Cortex of kidney (tissue), 1 donor: ENCODE measurements around the gene CTNNAL1.
"Not testable (repeated sequence)": the region's sequence is repeated elsewhere in the genome, so short reads cannot be mapped to it uniquely, and the experiment has no call there.

Experiments
- DNase-seq: peaks from one replicate; lab custom pipeline; 2025; lab: John Stamatoyannopoulos, UW

Gene CTNNAL1

DNA sequence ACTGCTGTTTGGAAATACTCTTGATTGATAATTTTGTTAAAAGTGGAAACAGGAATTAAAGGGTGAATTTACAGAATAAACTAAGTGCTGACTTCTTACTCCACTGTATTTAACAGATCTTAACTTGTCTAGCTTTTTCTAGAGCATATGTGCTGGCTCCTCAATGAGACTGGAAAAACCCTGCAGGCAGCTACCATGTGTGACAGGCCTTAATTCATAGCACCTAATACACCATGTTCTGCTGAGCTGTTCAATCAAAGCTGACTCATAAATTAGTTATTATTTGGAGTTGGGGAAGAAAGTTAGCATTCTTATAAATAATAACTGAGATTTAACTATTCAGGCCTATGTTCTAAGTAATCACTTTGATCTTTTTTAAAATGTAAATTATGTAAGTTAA lies 29.4 kb downstream of the CTNNAL1 start:
- no peak for DNase-seq

DNA sequence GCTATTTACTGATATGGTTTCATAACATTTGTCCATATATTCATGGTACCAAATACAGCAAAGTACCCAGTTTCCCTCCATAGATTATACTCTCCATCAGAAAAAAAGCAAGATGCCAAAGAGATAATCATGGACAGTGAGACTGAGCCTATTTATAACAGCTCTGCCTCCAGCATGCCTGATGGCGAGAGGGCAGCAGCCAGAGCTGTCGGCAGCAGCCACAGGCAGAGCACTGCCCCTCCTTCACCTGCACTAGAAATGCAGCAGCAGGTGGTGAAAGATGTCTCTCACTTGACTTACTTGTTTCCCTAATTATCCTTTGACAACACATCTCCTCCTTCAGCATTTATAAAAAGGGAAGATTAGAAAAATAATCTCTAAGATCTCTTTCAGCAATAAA lies 32.4 kb downstream of the CTNNAL1 start:
- DNase-seq, result no peak

DNA sequence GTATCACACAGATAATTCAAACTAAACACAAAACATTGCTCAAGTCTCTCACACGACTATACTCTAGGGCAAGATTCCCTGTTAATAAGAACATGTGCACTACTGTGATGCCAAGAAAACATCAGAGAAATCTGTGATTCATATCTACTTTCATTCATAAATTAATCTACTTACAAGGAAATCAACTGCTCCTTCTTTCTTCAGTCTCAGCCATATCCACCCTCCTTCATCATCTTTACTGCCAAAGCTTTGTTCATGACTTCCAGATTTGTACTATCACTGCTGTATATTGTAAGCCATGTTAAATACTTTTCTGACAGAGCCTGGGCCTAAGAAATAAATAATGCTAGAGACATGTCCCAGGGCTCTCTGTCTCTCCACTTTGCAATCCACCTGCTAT lies 35.1 kb downstream of the CTNNAL1 start:
- no peak for DNase-seq

DNA sequence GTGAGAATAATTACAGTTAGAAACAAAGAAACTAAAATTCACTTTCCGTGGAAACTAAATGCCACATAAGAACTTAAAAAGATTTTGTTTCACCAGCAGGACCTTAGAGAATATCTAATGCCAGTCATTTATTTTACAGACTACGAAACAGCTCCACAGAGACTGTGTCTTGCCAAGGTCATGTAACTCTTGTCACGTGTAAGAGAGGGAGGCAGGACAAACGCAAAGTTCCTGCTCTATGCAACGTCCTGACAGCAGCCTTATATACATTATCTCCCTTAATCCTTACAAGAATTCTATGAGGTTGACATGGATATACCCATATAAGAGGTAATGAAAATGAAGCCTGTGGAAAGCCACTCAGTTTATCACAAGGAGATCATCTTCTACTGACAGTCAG lies 39.4 kb downstream of the CTNNAL1 start:
- no peak for DNase-seq

DNA sequence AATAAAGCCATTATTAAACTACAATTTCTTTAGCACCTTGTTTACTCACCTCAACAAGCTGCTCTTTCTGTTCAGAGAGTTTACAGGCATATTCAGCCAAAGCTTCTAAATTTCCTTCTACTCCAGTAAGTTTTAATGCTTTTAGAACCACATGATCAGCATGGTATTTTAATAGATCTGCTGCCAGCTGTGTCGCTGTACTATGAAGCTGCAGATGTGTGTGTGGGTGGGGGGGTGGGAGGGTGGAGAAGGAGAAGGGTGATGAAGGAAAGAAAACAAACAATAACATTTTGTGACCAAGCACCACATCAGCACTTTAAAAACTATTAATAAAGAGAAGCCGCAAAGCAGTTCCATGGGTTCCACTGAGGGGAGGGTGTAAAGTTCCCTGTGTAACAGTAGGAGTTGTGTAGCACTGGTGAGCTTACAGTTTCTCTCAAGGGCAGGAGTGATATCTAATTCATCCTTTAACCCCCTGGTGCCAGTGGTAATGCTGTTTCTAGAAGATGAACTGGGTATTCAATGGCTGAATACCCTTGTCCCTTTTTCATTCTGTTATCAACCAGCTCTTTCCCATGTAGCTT lies 40.6 kb downstream of the CTNNAL1 start:
- no peak for DNase-seq

DNA sequence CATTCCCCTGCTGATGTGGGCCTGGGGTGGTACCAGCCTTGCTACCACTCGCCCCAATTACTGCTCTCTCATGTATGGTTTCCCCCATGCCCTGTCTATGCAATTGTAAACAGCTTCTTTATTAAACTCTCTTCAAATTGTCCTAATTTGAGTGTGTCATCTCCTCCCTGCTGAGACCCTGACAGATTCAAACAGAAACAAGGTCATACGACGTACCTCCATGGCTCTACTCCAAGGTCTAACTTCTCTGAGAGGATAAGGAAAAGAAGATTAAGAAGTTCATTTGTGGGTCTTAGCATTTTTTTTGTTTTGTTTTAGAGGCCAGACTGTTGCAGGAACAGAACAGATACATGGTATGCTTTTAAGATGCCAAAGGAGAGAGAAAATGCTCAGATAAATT lies 41.1 kb downstream of the CTNNAL1 start:
- DNase-seq, result no peak

DNA sequence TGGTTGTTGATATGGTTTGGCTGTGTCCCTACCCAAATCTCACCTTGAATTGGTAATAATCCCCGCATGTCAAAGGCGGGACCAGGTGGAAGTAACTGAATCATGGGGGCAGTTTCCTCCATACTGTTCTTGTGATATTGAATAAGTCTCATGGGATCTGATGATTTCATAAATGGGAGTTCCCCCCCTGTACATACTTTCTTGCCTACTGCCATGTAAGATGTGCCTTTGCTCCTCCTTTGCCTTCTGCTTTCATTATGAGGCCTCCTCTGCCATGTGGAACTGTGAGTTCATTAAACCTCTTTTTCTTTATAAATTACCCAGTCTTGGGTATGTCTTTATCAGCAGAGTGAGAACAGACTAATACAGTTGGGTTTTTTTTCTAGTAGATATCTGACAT lies 41.9 kb downstream of the CTNNAL1 start:
- not testable (repeated sequence) for DNase-seq

DNA sequence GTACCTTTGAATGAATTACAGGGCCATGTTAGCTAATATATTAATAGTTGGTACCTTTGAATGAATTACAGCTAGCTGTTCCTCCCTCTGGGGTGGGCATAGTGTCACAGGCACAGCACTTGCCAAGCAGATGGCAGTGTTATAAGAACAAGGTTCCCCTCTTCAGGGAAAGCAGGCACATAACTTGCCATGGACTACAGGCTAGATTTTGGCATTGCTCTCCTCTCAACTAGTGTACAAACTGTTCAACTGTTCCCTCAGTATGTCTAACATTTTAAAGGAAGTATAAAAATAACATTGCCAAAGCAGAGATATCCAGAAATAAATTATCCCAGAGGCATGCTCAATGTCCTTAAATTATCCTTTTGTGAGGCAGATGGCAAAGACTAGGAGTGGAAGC lies 45.4 kb downstream of the CTNNAL1 start:
- no peak for DNase-seq

DNA sequence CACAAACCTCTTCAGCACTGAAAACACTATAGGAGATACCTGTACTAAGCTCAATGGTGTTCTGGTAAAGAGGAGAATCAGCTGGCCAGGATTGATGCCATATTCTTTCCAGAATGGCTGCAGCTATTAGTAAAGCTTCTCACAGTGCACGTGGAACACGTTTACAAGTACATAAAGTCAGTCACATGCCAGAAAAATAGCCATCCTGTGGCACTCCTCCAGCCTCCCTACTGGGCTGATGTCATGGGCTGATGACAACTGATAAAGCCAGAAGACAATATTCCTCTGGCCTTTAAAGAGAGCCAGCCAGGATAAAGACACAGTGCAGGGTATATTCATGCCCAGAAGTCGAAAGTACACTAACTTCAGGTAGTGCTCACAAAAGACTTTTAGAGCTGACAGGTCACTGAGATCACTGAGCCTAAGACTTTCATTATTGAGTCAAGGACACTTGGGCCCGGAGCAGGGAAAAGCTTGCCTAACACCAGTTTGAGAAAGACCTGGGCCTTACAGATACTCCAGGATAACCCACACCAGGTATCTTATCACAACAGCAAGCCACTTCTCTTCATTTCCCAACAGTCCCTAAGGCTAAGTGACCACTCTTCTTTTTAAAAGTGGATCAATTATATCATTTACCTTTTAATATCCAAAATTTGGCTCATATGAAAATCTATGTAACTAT lies 49.7 kb downstream of the CTNNAL1 start:
- no peak for DNase-seq

DNA sequence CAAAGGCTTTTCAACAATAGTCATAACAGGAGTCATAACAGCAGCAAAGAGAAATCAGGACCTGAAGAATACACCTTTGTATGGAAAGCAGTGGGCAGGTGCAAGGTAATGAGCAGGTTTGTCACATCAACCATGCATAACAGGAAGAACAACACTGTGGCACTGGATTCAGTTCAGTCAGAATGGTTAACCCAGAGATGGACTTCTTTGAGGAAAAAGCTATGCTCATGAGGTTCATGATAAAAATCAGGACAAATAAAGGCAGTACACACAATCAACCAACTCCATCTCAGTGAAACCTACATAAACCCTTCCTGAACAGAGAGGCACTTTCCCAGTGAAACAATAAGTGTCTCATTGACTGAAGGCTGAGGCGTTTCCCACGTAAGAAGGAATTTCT lies 52.1 kb downstream of the CTNNAL1 start:
- DNase-seq, result no peak

DNA sequence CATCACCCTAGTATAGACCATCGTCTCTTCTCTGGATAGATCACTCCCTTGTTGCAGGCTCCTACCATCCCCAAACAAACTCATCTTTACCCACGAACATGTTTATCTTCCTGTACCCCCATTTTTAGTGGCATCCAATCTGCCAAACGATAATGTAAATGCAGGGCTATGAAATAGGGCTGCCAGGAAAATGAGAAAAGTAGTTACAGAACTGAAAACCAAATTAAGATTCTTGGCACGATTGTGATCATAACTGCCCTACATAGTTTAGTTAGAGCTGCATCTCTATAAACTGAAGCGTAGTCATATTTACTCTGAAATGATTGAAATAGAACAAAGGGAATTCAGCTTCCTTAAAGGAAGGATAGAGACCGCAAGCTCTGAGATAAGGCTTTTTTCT lies 53.0 kb downstream of the CTNNAL1 start:
- DNase-seq, result no peak

DNA sequence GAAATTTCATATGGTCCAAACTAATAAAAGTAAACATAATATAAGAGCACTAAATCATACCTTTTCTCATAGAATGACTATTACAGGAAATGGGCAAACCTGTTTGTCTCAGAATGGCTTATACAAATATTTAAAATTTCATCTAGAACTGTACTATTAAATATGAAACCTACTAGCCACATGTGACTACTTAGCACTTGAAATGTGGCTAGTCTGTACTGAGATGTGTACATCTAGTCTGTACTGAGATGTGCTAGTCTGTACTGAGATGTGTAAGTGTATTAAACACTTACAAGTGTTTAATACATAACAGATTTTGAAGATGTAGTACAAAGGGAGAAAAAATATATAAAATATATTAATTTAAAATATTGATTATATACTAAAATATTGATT lies 56.7 kb downstream of the CTNNAL1 start:
- no peak for DNase-seq

DNA sequence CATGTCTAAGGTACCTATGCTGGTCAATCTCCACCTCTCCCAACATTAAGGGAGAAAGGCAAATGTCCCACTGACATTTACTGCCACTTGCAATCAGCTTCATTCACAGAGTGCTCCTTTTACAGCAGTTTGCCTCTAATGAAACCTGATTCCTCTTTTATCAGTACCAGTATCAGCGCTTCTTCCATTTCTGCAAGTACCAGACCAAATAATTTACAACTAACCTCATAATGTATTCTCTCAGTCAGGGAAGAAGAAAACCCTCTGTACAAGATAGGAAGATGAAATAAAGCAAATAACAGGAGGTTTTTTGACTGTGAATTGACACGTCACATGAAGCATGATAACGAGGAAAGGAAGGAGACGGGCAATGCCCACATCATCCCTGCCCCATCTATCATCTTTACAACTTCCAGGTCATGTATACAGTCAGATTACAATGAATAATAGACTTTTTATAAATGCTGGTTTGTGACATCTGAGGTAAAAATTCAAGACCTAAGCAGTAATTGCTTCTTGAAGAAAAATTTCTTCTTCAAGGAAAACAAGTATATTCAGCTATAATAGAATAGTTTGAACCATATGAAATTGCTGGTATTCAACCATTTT lies 57.2 kb downstream of the CTNNAL1 start:
- no peak for DNase-seq

DNA sequence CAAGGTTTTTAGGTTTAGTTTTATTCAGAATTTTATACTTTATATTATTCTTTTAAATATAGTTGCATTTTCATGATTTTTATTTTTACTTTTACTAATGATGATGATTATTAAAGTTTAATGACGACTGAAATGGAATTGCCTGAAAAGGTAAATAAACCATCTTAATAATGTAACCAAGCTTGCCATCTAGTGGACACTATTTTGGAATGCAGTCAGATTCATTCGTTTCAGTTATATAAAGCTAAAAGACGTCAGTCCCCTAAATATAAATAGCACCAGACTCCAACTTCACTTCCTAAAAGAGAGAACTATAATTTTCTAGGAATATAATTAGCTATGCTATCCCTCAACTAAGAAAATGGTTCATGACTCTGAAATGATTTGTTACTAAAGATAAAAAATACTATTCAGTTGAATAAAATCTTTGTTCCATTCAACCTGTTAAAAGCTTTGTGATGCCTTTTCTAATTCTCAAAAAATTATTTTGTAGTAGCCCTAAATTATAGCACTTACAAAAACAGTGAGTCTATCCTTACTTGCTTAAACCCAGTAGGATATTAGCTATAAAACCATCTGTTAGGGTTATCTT lies 59.2 kb downstream of the CTNNAL1 start:
- no peak for DNase-seq

DNA sequence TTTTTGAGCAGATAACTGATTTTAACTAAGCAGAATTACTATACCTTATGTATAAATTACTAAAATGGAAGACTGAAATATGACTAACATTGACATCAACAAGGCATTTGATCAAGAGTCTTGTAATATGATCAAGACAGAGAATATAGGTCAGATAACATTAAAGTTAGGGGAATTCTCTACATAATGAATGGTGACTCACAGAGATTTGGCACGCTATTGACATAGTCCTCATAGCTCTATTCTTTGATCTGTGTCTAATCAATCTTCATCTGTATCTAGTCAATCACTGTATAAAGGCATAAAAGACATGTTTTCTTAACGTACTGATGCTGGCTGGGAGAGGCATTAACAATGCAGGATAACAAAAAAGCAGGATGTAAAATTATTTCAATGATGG lies 61.7 kb downstream of the CTNNAL1 start:
- DNase-seq, result no peak

DNA sequence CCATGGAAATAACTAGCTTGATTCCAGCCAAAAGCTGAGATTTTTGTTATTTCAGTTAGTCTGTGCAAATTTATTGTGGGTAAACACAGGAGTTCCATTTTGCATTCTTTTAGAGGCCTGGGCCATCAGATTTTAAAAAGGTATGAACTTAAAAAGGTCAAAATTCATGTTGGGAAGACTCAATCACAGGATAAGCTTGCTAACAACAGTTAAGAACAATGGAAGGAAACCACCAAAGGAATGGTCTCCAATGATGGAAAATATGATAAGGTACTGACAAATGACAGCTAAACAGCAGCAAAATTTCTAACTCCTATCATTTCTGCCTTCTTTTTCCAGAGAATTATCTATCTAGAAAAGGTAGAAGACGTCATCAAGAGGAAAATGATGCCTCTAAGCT lies 63.1 kb downstream of the CTNNAL1 start:
- DNase-seq, result no peak

DNA sequence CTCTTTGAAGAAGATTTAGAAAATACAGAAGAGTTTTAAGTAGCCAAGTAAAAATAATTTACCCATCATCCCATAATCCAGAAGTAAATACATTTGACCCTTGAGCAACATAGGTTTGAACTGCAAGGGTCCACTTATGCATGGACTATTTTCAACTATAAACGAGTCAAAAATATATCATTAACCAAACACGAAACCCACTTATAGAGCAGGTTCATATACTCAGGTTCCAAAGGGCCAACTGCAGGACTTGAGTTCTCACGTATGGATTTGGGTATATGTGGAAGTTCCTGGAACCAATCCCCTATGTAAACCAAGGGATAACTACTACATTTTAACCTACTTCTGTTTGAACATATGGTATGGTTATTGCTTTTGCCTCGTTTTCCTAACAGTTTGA lies 73.3 kb downstream of the CTNNAL1 start:
- no peak for DNase-seq

DNA sequence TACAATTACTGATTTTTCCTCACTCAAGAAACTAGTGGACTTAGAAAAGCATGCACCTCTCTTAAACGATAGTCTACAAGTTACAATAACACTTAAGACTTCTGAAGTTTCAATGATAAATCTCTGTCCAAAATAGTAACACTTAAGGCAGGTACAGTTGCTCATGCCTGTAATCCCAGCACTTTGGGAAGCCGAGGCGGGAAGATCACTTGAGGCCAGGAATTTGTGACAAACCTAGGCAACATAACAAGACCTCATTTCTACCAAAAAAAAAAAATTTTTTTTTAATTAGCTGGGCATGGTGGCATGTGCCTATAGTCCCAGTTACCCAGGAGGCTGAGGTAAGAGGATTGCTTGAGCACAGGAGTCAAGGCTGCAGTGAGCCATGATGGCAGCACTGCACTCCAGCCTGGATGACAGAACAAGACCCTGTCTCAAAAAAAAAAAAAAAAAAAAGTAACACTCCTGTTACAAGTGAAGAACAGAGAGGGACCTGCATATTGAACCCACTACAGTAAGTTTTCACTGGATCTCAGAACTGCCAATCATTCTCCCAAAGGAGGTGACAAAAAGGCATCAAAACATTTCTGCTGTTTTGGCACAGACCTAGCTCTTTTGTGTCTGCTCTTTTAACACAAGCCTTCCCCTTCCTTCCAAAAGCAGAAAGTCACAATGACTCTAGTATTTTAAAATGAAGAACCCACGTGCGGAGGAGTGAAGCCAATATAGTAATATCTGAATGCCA lies 75.6 kb downstream of the CTNNAL1 start:
- DNase-seq, result no peak

DNA sequence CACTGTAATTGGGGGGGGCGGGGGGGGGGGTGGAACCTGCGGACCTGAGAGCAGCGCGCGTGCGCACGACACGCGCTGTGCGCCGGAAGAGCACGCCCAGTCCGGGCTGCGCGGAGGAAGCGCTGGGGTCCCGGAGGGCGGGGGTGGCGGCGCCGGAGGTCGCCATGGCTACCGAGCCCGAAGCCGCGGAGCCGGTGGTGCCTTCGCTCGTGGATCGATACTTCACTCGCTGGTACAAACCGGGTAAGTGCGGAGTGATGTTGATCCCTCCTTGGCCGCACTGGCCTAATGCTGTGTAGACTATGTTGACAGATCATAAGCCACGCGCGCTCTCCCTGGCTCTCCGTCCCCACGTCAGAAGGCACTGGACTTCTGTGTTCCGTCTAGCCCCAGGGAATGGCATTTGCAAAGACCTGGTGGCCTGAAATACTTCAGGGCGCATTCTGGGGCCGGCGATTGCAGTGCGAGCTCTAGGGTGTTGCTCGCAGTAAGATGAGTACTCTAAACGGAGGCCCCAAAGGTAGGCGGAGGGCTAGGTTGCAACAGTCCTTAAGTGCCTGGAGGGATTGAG lies 78.9 kb downstream of the CTNNAL1 start, which contains the start of gene ABITRAM:
ABITRAM (plus strand) TSS at position 78 of the 571 bp plus-strand sequence; CDS start at position 165, 87 bp downstream.
- no peak for DNase-seq

DNA sequence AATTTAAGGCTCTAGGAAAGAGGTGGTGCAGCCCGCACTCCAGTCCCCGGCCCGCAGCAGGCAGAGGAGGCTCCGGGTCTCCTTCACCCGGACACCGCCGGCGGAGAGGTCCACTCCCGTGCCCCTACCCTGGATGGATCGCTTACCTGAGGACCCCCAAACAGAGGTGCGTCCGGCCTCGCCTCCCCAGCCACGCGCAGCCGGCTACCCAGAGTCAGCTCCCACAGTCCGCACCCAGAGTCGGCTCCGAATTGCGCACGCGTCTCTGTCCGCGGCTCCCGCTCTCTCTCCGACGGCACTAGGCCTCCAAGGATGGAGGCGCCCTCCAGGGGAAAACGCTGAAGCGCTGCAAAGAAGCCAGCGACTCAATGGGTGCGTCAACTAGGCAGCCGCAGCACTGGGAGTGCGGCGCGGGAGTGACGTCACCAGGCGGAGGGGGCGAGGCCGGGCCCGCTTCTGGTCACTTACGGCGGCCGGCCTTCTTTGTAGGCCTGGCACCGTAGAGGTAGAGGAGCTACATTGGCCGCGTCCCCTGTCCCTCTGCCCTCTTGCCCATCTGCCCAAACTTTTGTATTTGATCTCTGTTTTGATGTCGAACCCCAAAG lies 79.5 kb downstream of the CTNNAL1 start, which contains the start of gene ELP1:
ELP1 (minus strand) TSS at position 407 of the 605 bp plus-strand sequence. CDS start 2,978 bp downstream, outside the sequence.
- no peak for DNase-seq

DNA sequence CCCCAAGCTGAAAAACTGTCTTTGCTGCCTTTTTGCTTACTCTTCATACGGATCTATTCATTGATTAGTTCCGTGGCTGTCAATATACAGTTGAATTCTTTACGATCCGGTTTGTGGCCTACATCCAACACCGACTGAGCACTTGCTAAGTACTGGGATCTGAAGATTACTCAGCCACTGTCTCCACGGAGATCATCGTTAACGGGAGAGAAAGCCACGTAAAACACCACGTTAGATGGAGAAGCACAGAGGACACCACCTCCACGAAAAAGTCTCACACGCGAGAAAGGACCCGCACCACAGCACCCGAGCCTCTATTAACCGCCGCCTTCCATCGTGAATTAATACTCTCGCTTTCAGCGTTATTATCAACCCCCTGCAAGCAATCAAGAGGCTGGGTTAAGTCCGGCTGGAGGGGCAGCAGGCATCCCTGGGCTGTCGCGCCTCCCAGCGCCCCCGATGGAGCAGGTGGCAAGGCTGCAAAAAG lies 80.0 kb downstream of the CTNNAL1 start:
- DNase-seq, result no peak
